ENCODE measurements around the gene MAGI1. TPM values are rescaled to one million over a fixed set of nuclear protein-coding genes. Genes with fewer than 3 reads are reported as not detected.

Gene MAGI1
- total RNA-seq, 2 donors from 2014 or later, result 38.6 to 45.1 TPM

GRCh38 chr3:65600888-65601287 lies 437.8 kb downstream of the MAGI1 start:
- Histone ChIP-seq H3K4me1 (ENCODE audit: control insufficient read depth, insufficient read depth, low read length) (no peaks in the 10 kb centered on the region), H3K4me3 (ENCODE audit: low read length) (no peak overlapping the region), H3K27ac (ENCODE audit: low read depth, low read length) (no peak overlapping the region), H3K9ac (ENCODE audit: extremely low read depth, low read length, poor library complexity, severe bottlenecking) (no peak overlapping the region), H3K27me3 (ENCODE audit: control insufficient read depth, insufficient read depth, low read length, poor library complexity, severe bottlenecking) (peaks cover 7% of the 10 kb centered on the region), H3K9me3 (ENCODE audit: control insufficient read depth, low read length) (no peaks in the 10 kb centered on the region), H3K36me3 (ENCODE audit: control insufficient read depth, insufficient read depth, low read length) (no peaks in the 10 kb centered on the region)
- Mint-ChIP-seq H3K4me1 (peaks cover 9% of the 10 kb centered on the region), H3K4me3 (no peak overlapping the region), H3K36me3 (ENCODE audit: low read depth) (no peaks in the 10 kb centered on the region), H3K9me3 (no peaks in the 10 kb centered on the region), H3K27ac (no peak overlapping the region), H3K27me3 (ENCODE audit: insufficient read depth) (peaks cover 35% of the 10 kb centered on the region)
- WGBS, 2 experiments (ENCODE audit: insufficient coverage in 1 of 2, insufficient read length in 1 of 2), result 80 to 93% methylated on average over 1 to 2 of the region's 2 CpGs
- no peak for TF ChIP-seq CTCF (conservative IDR thresholded peaks at IDR 0.05)
- DNase-seq, result no peak

DNA sequence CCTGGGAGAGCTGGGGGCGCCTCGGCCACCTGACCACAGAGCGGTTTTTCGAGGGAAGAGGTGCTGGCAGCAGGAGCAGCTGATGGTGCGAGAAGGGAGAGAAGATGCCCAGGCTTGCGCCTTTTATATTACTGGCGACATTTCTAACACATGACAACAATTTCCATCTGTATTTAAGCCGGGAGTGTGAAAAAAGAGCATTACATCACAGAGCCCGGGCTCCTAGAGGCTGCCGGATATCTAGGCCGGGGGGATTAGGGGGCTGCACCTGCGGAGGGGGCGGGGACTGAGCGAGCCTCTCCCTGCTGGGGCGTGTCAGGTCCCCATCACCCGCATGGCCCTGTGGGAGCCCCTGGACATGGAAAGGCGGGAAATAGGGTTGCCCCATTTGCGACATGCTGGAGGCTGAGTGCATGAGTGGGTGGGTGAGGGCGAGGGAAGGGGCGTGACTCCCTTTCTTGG lies 440.7 kb downstream of the MAGI1 start:
- 8 to 15% methylated on average over 7 to 20 of the region's 20 CpGs for WGBS, 2 experiments (ENCODE audit: insufficient coverage in 1 of 2, insufficient read length in 1 of 2)
- Histone ChIP-seq H3K4me1 (ENCODE audit: control insufficient read depth, insufficient read depth, low read length) (no peaks in the 10 kb centered on the region), H3K4me3 (ENCODE audit: low read length) (no peak overlapping the region), H3K9me3 (ENCODE audit: control insufficient read depth, low read length) (no peaks in the 10 kb centered on the region), H3K27ac (ENCODE audit: low read depth, low read length) (peak overlapping the region; percentile 99), H3K27me3 (ENCODE audit: control insufficient read depth, insufficient read depth, low read length, poor library complexity, severe bottlenecking) (peaks cover 8% of the 10 kb centered on the region), H3K9ac (ENCODE audit: extremely low read depth, low read length, poor library complexity, severe bottlenecking) (no peak overlapping the region), H3K36me3 (ENCODE audit: control insufficient read depth, insufficient read depth, low read length) (no peaks in the 10 kb centered on the region)
- TF ChIP-seq CTCF (conservative IDR thresholded peaks at IDR 0.05), result no peak
- Mint-ChIP-seq H3K36me3 (ENCODE audit: low read depth) (no peaks in the 10 kb centered on the region), H3K4me3 (peak overlapping the region; percentile 63), H3K4me1 (peaks cover 20% of the 10 kb centered on the region), H3K27ac (no peak overlapping the region), H3K9me3 (no peaks in the 10 kb centered on the region), H3K27me3 (ENCODE audit: insufficient read depth) (peaks cover 37% of the 10 kb centered on the region)
- peak; percentile 88 for DNase-seq

DNA sequence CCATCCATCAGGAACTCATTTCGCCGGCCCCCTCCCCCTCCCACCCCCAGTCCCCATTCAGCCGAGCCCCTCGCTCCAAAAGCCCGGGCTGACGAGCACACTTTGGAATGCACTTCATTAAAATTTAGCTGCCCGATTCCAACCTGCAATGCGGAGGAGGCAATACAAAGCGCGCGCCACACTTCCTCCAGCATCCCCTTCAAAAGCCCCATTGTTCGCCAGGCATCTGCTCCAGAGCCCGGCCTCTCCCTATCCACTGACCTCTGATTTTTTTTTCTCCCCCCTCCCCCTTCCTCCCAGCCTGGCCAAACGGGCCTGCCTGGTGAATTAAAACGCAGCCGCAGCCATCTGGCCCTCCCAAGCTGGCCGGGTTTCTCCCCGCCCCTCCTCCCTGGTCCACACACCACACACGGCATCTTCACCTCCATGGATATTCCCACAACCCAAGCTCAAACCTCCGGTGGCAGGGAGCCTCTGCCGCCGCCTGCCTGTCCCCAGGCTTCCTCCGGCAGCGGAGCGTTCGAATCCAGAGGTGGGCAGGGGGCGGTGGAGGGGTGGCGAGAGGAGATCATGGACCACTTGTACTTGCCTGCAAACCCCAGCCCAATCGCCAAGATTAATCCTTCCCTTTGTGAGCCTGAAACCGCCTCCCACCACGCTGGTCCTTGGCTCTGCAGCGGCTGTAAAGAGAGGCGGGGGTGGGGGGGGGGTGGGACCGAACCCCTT lies 441.3 kb downstream of the MAGI1 start:
- H3K9me3 ChIP-seq (ENCODE audit: control insufficient read depth, low read length), result no peaks in the 10 kb centered on the region
- DNase-seq, result peak; percentile 89
- Mint-ChIP-seq H3K27ac (peak overlapping the region; percentile 63), H3K9me3 (no peaks in the 10 kb centered on the region), H3K36me3 (ENCODE audit: low read depth) (no peaks in the 10 kb centered on the region), H3K4me3 (peak overlapping the region; percentile 63), H3K27me3 (ENCODE audit: insufficient read depth) (peaks cover 37% of the 10 kb centered on the region), H3K4me1 (peaks cover 20% of the 10 kb centered on the region)
- H3K27me3 ChIP-seq (ENCODE audit: control insufficient read depth, insufficient read depth, low read length, poor library complexity, severe bottlenecking), result peaks cover 8% of the 10 kb centered on the region
- WGBS, 2 experiments (ENCODE audit: insufficient coverage in 1 of 2, insufficient read length in 1 of 2), result 0 to 2% methylated on average over 5 to 34 of the region's 34 CpGs
- H3K4me3 ChIP-seq (ENCODE audit: low read length), result peak overlapping the region; percentile 56
- TF ChIP-seq CTCF (conservative IDR thresholded peaks at IDR 0.05), result no peak
- H3K9ac ChIP-seq (ENCODE audit: extremely low read depth, low read length, poor library complexity, severe bottlenecking), result peak overlapping the region; percentile 32
- peak overlapping the region; percentile 99 for H3K27ac ChIP-seq (ENCODE audit: low read depth, low read length)
- H3K4me1 ChIP-seq (ENCODE audit: control insufficient read depth, insufficient read depth, low read length), result no peaks in the 10 kb centered on the region
- no peaks in the 10 kb centered on the region for H3K36me3 ChIP-seq (ENCODE audit: control insufficient read depth, insufficient read depth, low read length)
